SW480 (cell line): ENCODE results near the gene FOXI3.
"Not testable (repeated sequence)": the region's sequence is repeated elsewhere in the genome, so short reads cannot be mapped to it uniquely, and the experiment has no call there.

ENCODE experiments used
- DNase-seq: peaks from one replicate; pipeline ENCODE4 v3.0.0-alpha.2; 2016; ENCODE audit warnings: low spot score

The FOXI3 gene

DNA sequence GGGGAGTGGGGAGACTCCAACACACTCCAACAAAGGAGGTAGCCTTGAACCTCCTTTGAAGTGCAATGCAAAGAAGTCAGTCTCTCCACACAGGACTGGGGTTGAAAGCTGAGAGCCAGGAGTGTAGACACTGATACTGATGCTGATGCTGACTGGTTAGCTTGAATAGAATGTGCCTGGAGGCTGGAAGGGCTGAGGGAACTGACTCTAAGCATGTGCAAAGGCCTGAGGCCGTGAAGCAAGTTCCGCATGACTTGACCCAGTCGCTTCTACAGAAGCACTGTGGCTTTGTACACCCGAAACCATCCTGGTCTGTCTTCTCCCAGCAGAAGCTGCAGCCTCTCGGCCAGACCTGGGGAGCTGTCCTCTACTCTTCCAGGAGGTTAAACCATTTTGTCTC is 10.4 kb downstream of the FOXI3 start:
- DNase-seq, result no peak

DNA sequence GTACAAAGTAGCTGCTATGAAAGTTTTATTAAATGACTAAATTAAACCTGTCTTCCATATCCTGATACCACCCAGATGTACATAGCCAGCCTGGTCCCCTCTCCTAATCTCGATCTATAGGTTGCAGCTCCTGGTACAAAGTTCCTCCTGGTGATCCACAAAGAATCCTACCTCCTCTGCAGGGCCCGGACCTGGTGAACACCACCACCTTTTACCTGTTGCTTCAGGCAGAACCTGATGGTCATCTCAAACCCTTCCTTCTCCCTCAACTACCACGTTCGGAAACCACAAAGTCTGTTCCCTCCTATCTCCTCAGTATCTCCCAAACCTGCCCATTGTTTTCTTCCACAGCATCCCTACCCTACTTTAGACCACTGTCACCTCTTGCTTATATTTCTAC is 15.5 kb downstream of the FOXI3 start:
- DNase-seq, result no peak

DNA sequence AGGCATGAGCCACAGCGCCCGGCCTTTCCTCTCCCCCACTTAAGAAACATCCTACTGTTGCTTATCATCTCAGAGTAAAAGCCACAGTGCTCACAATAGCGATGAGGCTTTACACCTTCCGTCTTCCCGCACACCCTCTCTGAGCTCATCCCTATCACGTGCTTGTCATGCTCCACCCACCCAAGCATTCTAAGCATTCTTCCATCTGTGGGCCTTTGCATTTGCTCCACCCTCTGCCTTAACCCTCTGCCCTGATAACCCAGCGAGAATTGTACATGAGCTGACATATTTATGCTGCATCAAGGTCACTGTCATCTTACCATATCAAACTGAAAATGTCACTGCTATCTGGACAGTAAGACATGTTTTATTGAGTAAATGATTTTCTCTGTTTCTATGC is 22.6 kb downstream of the FOXI3 start:
- no peak for DNase-seq

DNA sequence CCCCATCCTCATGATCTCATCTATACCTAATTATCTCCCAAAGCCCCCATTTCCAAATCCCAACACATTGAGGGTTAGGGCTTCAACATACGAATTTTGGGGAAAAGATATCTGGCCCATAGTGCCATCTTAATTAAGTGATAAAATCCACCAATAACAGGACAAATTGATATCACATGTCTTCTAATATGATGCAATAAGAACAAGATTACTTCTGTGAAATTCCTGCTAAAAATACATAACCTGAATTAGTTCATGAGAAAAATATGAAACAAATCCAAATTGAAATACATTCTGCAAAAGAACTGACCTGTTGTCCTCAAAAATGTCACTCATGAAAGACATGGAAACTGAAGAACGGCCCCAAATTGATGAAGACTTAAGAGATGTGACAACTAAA is 28.8 kb downstream of the FOXI3 start:
- DNase-seq, result no peak

GRCh38 chr2:88419051-88419450 is 33.4 kb downstream of the FOXI3 start:
- not testable (repeated sequence) for DNase-seq

DNA sequence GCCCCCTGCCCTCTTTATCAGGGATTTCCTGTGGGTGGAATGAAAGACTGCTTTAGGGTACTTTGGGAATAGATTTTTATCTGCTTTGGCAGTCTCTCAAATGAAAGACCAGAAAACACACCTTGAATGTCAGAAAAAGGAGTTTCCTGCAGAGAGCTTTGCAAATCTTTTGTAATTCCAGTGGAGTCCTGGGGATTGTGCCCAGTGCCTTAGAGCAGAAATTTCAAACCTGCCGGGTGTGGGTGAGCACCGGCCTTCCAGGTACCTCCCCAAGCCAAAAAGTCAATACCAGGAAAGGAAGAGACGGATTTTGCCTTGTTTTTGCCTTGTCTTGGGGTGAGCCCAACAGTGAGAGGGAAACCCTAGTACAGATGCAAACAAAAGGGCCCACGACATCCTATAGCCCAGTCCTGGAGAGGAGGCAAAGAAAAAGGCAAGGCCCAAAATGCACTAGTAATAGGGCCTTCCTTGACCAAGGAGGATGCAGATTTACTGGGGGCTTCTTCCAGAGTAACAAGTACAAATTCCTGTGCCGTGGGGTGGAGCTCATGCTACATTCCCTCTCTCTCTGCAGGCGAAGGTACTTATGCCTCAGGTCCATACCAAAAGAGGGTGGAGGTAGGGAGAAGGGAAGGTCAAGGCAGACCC is 36.4 kb downstream of the FOXI3 start:
- no peak for DNase-seq

DNA sequence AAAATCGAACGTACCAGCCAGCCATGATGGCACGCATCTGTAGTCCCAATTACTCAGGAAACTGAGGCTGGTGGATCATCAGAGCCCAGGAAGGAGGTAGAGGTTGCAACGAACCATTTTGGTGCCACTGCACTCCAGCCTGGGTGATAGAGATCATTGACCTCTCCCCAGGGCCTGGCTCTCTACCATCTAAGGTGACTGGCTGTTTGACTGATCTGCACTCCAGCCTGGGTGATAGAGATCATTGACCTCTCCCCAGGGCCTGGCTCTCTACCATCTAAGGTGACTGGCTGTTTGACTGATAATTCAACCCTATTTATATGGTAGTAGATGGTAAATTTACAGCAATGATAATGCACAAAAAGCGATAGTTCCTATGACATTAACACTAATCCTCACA is 43.6 kb downstream of the FOXI3 start:
- not testable (repeated sequence) for DNase-seq

- no peak for DNase-seq
Observed at GRCh38 chr2:88400037-88400767, 52.3 kb downstream of the FOXI3 start.

DNA sequence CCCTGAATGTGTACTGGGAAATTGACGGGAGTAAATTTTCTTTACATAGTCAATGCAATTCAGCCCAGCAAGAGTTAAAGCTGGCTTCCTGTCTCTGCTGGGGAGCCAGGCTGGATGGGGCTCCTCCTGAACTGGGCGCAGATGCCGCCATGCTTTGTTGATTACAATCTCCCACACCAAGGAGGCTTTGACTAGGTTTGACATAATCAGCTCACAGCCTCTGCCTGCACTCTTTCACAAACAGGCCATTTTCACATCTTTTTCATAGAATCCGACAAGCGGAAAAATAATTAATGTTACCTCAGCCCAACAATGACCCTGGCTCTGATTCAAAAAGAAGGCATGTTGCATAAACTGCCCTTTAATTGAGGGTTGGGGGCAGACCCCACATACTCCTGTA is 54.3 kb downstream of the FOXI3 start:
- no peak for DNase-seq
